SU-DHL-6 (cell line): ENCODE results near the gene POLR1A.

ENCODE experiments used
- EZH2phosphoT487 ChIP-seq: fragments of 200-600 bp; sonication (generic), shearing (Covaris generic); conservative IDR thresholded peaks from 2 replicates; pipeline ENCODE4 v1.6.1; 2018; ENCODE audit warnings: mild to moderate bottlenecking, antibody characterized with exemption, low read length, moderate library complexity, mixed read lengths
- TF ChIP-seq, protein P1 (sequence below): fragments of 200-600 bp; sonication (generic); IDR thresholded peaks from one replicate; pipeline ENCODE4 v1.5.1; 2017; ENCODE audit warnings: antibody characterized with exemption, mild to moderate bottlenecking, low read length, moderate library complexity; ENCODE audit not compliant: insufficient read depth, poor library complexity, severe bottlenecking

DNA sequence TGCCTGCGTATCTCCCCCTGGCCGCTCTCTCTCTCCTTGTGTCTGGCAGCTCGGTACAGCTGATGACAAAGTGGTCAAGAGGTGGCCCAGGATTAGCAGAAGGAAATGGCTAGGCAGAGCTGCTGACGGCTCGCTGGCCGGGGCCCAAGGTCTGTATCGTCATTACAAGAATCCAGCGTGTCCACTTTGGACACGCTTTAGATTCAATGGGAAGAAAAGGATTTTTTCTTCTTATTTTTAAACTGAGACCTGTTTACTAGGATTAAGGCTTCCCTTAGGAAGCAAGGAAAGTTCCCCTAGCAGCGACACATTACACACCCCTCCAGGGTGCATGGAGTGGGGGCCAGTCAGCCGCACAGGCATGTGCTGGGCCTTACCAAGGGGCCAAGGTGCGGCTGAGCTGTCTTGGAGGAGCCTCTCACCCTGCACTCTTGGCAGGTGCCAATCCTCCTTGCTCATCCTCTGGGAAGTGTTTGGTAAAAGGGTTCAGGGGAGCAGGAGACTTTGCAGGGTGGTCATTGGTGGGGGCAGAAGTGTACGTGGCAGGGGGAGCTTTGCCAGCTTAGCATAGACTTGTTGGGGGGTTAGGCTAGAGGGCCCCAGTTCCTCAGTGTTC lies 76.8 kb downstream of the POLR1A start:
- TF ChIP-seq, protein P1, sequence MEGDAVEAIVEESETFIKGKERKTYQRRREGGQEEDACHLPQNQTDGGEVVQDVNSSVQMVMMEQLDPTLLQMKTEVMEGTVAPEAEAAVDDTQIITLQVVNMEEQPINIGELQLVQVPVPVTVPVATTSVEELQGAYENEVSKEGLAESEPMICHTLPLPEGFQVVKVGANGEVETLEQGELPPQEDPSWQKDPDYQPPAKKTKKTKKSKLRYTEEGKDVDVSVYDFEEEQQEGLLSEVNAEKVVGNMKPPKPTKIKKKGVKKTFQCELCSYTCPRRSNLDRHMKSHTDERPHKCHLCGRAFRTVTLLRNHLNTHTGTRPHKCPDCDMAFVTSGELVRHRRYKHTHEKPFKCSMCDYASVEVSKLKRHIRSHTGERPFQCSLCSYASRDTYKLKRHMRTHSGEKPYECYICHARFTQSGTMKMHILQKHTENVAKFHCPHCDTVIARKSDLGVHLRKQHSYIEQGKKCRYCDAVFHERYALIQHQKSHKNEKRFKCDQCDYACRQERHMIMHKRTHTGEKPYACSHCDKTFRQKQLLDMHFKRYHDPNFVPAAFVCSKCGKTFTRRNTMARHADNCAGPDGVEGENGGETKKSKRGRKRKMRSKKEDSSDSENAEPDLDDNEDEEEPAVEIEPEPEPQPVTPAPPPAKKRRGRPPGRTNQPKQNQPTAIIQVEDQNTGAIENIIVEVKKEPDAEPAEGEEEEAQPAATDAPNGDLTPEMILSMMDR = no peak
- no peak for TF ChIP-seq EZH2phosphoT487
